Measurements from ENCODE around the gene CHADL.

DNA sequence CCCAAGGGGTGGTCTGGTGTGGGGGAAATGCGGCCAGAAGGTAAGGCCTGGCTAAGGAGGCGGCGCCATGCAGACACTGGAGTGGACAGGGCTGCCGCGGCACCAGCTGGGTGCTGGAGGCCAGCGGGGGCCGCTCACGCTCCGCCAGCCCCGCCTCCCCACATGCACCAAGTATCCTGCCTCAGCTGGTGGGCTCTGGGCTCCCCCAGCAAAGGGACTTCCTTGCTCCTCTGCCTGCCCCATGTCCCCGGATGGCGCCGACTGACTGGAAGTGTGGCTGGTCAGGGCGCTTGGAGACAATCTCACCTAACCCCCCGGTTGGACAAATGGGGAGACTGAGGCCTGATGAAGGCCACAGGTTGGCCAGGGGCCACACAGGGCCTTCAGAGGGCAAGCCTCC, 7.6 kb upstream of the CHADL start:
- no peak for TF ChIP-seq POLR2A (IDR thresholded peaks at IDR 0.05)
- TF ChIP-seq CTCF (IDR thresholded peaks at IDR 0.05), result no peak

Data from adrenal gland (tissue), 5 donors.